Mucosa of rectum (tissue), 2 donors: ENCODE measurements around the gene CZIB.

Source experiments
- H3K27ac ChIP-seq, 2 donors: one replicate each; pipeline ENCODE4 v1.7.0; 2013; ENCODE audit warnings: inconsistent platforms in 2 of 2, low read depth in 2 of 2, low read length in 2 of 2
- H3K27me3 ChIP-seq, 2 donors: one replicate each; pipeline ENCODE4 v1.7.0; 2013; ENCODE audit warnings: low read length in 2 of 2; ENCODE audit not compliant: control insufficient read depth in 2 of 2, insufficient read depth in 2 of 2
- H3K36me3 ChIP-seq, 2 donors: one replicate each; pipeline ENCODE4 v1.7.0; 2013; ENCODE audit warnings: low read length in 2 of 2; ENCODE audit not compliant: control insufficient read depth in 2 of 2, insufficient read depth in 2 of 2
- H3K4me1 ChIP-seq, 2 donors: one replicate each; pipeline ENCODE4 v1.7.0; 2013; ENCODE audit warnings: low read length in 2 of 2, mild to moderate bottlenecking in 1 of 2; ENCODE audit not compliant: control insufficient read depth in 2 of 2, insufficient read depth in 2 of 2
- H3K4me3 ChIP-seq, 2 donors: one replicate each; pipeline ENCODE4 v1.7.0; 2013; ENCODE audit warnings: low read length in 2 of 2
- H3K9ac ChIP-seq, 2 donors: one replicate each; pipeline ENCODE4 v1.7.0; 2013; ENCODE audit warnings: low read length in 2 of 2, low read depth in 1 of 2, mild to moderate bottlenecking in 1 of 2
- H3K9me3 ChIP-seq, 2 donors: one replicate each; pipeline ENCODE4 v1.7.0; 2013; ENCODE audit warnings: low read length in 2 of 2; ENCODE audit not compliant: control insufficient read depth in 2 of 2
- donor health status: healthy.
- donor health status: Normal muscosa, but diverticular disease.

CZIB gene

DNA sequence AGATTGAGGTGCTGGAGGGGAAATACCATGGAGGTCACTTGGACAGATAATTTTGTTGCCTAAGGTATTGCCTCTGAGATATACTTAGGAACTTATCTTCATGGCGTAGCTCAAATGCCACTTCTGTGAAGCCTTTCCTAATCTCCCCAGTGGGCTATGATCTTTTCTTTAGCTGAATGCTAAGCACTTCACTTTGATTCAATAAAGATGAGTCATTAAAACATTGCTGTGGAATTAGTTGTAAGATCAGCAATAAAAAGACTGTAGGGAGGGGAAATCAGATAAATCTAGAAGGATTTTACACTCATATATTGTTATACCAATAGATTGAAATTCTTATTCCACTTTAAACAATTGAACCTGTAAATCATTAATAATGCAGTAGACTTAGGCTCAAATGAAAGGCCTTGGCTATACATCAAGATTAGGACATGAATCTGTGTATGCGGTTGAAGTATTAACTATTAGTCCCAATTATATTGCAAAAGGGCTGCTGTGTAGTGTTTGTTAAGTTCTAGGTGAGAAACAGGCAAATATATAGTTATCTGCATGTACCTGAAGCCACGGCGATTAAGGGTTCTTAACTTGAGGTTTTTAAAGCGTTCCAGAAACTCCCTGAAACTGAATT lies 37.1 kb upstream of the CZIB start:
- H3K36me3 ChIP-seq = peaks cover 0 to 3% of the 10 kb centered on the region in 2 donors
- H3K27me3 ChIP-seq = no peaks in the 10 kb centered on the region
- no peak overlapping the region for H3K4me3 ChIP-seq
- H3K9ac ChIP-seq = no peak overlapping the region
- H3K27ac ChIP-seq = no peak overlapping the region
- H3K9me3 ChIP-seq = no peaks in the 10 kb centered on the region
- H3K4me1 ChIP-seq = no peaks in the 10 kb centered on the region

DNA sequence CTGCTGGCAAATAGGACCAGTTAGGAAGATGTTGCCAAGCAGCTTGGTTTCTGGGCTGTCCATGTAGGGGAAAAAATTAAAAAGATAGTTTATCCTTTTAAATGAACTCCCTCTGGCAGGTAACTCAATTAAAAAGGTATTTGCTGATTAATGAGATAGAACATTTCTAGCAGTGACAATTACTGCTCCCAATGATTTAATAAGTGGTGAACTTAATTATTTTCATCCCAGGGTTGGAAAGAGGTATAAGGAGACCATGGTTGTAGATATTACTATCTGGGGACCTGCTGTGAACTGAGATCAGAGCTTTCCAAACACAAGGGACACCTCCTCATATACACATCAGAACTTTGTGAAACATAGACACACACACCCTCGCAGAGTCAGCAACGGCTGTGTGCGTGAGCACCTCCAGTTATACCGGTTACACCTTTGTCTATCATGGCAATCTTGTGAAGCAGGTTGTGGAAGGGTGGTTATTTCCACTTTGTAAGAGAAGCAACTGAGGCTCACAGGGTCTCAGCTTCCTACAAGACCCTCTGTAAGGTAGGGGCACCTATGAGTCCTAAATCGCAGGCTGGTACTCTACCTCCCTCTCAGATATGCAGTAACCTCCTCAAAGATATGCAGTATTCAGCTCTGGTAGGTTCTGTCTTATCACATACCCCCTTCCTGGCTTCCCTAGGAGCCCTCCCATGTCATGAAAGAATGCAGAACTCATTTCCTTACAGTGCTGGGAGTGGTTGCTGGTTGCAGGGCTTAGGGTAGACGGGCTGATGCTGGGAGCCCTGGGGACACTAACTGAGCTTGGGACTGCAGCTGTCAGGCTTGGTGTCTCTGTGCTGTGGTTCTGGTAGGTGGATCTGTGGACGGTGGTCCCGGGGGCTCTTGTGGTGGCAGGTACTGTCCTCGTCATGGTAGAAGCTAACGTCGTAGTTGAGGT lies 36.3 kb upstream of the CZIB start:
- Histone ChIP-seq H3K9ac (no peak overlapping the region), H3K4me3 (no peak overlapping the region), H3K27me3 (no peaks in the 10 kb centered on the region), H3K27ac (no peak overlapping the region), H3K36me3 (peaks cover 0 to 3% of the 10 kb centered on the region in 2 donors), H3K9me3 (no peaks in the 10 kb centered on the region), H3K4me1 (no peaks in the 10 kb centered on the region)

DNA sequence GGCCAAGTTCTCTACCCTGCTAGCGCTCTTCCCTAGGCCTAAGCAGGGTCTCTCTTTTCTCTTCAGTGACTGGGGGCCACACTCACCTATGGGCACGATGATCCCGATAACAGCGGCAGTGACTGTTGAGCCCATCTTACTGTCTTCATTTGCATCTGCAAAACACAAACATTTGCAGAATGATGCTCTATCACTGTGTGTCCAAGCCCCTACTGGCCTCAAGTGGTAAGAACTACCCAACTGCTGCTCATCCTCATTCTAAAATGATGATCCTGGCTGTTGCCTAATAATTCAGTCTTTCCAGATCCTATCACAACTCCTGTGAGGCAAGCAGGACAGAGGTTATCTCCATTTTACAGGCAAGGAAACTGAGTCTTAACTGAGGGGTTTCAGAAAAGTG lies 34.6 kb upstream of the CZIB start:
- no peaks in the 10 kb centered on the region for H3K9me3 ChIP-seq
- H3K36me3 ChIP-seq = peaks cover 0 to 3% of the 10 kb centered on the region in 2 donors
- no peak overlapping the region for H3K9ac ChIP-seq
- H3K27ac ChIP-seq = no peak overlapping the region
- no peak overlapping the region for H3K4me3 ChIP-seq
- no peaks in the 10 kb centered on the region for H3K4me1 ChIP-seq
- no peaks in the 10 kb centered on the region for H3K27me3 ChIP-seq

DNA sequence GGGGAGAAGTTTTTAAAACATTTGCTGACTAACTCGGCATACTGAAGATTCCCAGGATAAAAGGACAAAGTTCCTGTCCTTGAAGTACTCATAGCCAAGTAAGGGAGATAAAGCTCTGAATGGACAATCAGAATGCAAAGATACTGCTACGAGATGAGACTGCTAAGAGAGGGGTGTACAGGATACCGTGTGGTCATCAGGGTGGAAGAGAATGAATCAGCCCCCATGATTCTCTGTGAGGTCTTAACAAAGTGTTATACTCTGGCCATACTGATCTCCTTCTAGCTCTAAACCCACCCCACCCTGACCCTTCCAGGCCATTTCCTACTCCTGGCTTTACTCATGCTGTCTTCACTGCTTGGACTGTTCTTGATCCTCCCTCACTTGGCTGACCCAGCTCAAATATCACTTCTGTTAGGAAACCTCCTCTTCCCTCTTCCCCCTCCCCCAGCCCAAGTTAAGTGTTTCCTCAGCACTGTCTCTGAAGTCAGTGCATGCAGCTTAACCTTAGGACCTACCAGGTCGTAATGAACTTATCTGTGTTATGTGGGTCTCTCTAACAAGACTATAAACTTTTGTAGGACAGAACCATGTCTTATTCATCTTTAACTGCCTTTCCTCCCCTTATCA lies 33.7 kb upstream of the CZIB start:
- Histone ChIP-seq H3K9me3 (no peaks in the 10 kb centered on the region), H3K4me3 (no peak overlapping the region), H3K36me3 (peaks cover 0 to 3% of the 10 kb centered on the region in 2 donors), H3K4me1 (no peaks in the 10 kb centered on the region), H3K27me3 (no peaks in the 10 kb centered on the region), H3K27ac (no peak overlapping the region), H3K9ac (no peak overlapping the region)

DNA sequence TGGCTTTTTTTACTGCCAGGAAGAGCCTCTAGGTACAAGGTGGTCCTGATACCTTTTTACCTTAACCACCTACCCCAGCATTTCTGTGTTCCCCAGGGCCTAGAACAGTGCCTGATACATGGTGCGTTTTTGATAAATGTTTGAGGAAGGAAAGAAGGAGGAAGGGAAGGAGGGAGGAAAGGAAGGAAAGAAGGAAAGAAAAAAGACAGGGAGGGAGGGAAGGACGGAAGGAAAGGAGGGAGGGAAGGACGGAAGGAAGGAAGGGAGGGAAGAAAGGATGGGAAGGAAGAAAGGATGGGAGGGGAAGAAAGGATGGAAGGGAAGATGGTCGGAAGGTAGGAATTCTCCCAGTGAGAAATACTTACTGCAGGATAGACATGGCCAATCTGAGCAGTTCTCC lies 29.9 kb upstream of the CZIB start:
- Histone ChIP-seq H3K4me1 (no peaks in the 10 kb centered on the region), H3K27ac (no peak overlapping the region), H3K4me3 (no peak overlapping the region), H3K27me3 (no peaks in the 10 kb centered on the region), H3K9me3 (no peaks in the 10 kb centered on the region), H3K36me3 (no peaks in the 10 kb centered on the region), H3K9ac (no peak overlapping the region)

DNA sequence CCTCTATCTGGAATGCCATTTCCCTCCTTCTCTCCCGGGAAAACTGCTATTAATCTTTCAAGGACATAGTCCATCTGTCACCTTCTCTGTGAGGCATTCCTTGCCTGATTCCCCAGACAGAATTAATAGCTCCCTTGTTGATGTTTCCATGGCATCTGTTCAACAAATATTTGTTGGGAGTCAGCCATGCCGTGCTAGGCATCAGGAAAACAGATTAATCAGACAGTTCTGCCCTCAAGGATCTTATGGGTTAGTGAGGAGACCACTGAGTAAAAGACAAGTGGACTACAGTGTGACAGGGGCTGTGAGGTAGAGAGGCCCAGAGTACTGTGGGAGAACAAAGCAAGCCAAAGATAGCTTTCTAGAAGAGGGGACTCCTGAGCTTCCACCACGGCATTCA lies 29.3 kb upstream of the CZIB start:
- no peaks in the 10 kb centered on the region for H3K36me3 ChIP-seq
- H3K9me3 ChIP-seq = no peaks in the 10 kb centered on the region
- H3K27me3 ChIP-seq = no peaks in the 10 kb centered on the region
- no peaks in the 10 kb centered on the region for H3K4me1 ChIP-seq
- H3K4me3 ChIP-seq = no peak overlapping the region
- no peak overlapping the region for H3K9ac ChIP-seq
- no peak overlapping the region for H3K27ac ChIP-seq

DNA sequence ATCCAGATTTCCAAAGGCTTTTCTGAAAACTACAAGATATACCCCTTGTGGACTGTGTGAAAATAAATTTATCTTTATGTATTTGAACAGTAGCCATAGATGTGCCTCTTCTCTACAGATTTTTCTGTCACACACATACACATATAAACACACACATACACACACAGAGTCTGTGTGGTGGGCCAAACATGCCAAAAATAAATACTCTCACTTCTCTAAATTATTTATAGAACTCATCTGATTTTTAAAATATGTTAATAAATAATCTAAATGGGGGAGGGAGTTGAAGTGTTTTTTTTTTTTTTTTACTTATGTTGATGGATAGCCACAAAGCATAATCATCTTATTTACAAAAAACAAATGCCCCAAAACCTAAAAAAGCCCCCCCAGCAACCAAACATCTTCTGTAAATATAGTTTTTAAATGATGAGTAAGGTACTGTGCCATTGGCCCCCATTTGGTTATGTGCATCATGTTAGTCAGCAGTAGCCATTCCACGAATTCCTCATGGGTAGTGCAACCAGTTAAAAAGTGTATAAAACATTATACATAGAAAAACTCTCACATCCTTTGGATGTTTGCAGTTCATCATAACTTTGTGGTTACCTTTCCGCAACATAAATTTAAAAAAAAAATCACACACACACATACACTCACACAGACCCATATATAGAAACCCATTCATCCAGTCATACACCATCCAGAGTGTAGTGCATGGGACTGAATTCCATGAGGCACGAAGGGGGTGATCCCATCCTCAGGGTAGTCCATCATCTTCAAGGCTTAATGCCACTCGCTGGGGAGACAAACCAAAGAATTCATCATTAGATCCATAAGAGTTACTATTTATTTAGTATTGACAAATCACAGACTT lies 26.1 kb upstream of the CZIB start:
- Histone ChIP-seq H3K27me3 (no peaks in the 10 kb centered on the region), H3K9me3 (no peaks in the 10 kb centered on the region), H3K4me1 (no peaks in the 10 kb centered on the region), H3K9ac (no peak overlapping the region), H3K4me3 (no peak overlapping the region), H3K27ac (no peak overlapping the region), H3K36me3 (no peaks in the 10 kb centered on the region)

DNA sequence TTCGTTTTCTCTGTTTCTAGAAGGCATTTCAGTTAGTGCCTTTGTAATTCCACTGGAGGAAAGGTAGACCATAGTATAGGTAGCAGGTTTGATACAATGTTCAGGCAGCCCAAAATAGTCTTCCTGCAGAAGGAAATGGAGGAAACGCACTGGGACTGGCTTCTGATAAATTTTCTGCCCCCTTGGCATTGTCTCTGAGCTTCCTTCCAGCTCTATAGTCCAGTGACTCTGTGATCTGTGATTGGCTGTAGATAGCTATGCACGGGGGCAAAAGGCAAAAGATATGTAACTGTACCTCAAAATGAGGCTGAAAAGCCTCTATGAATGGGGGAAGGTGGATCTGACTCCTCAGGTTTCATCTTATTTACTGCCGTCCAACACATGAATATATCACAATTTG lies 23.7 kb upstream of the CZIB start:
- no peak overlapping the region for H3K27ac ChIP-seq
- H3K27me3 ChIP-seq = no peaks in the 10 kb centered on the region
- no peaks in the 10 kb centered on the region for H3K4me1 ChIP-seq
- H3K9ac ChIP-seq = no peak overlapping the region
- no peaks in the 10 kb centered on the region for H3K9me3 ChIP-seq
- no peak overlapping the region for H3K4me3 ChIP-seq
- no peaks in the 10 kb centered on the region for H3K36me3 ChIP-seq

DNA sequence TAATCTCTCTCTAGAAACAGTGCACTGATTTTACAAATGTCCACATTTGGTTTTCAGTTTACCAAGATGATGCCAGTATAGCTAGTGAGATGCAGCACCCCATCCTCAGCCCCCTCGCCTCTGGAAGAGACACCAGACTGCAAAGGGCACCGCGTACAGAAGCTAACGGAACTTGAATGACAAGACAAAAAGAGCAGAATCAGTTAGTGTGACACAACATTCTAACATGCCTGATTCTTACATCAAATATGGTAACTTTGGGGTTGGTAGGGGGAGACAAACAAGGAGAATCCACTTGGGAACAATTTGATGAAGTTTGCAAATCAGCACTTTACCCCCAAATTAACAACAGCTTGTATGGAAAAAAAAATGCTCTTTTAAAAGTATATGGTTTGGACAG lies 21.9 kb upstream of the CZIB start:
- no peaks in the 10 kb centered on the region for H3K9me3 ChIP-seq
- H3K27me3 ChIP-seq = no peaks in the 10 kb centered on the region
- no peak overlapping the region for H3K4me3 ChIP-seq
- peaks cover 4 to 7% of the 10 kb centered on the region in 2 donors for H3K4me1 ChIP-seq
- no peaks in the 10 kb centered on the region for H3K36me3 ChIP-seq
- no peak overlapping the region for H3K9ac ChIP-seq
- no peak overlapping the region for H3K27ac ChIP-seq
